HFF-Myc (cell line): ENCODE results near the gene SLK.

Experiments
- DNase-seq: peaks from one replicate; pipeline ENCODE4 v3.0.0-alpha.2; 2011; ENCODE audit warnings: low read depth; ENCODE audit errors: extremely low read depth
- H3K4me3 ChIP-seq: replicated peaks from 2 replicates; pipeline ENCODE4 v1.5.1; 2011; ENCODE audit warnings: low read depth, mild to moderate bottlenecking, control low read depth, low read length
- TF ChIP-seq, protein P1 (sequence below): IDR thresholded peaks from 2 replicates; pipeline ENCODE4 v1.5.1; 2012; ENCODE audit warnings: mild to moderate bottlenecking, low read depth, low read length, control low read depth; ENCODE audit errors: missing control alignments

The SLK gene

DNA sequence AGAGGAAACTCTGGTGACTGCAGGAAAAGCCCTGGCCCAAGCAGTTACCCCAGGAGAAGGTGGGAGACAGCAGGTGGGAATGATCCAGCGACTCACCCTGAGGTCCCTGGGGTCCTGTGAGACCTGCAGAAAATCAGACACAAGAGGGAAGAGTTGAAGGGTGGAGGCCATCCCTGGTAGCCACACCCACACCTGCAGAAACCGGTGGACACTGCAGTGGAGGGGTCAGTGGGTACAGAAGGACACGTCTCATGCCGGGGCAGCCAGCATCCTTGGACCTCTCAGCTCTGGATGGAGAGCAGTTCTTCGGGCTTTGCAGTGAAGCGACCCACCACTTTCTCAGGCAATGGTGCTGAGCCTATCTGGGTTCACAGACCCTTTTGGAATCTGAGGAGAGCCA, 79.7 kb downstream of the SLK start:
- no peak overlapping the region for H3K4me3 ChIP-seq
- TF ChIP-seq, protein P1, sequence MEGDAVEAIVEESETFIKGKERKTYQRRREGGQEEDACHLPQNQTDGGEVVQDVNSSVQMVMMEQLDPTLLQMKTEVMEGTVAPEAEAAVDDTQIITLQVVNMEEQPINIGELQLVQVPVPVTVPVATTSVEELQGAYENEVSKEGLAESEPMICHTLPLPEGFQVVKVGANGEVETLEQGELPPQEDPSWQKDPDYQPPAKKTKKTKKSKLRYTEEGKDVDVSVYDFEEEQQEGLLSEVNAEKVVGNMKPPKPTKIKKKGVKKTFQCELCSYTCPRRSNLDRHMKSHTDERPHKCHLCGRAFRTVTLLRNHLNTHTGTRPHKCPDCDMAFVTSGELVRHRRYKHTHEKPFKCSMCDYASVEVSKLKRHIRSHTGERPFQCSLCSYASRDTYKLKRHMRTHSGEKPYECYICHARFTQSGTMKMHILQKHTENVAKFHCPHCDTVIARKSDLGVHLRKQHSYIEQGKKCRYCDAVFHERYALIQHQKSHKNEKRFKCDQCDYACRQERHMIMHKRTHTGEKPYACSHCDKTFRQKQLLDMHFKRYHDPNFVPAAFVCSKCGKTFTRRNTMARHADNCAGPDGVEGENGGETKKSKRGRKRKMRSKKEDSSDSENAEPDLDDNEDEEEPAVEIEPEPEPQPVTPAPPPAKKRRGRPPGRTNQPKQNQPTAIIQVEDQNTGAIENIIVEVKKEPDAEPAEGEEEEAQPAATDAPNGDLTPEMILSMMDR: no peak
- DNase-seq: no peak

DNA sequence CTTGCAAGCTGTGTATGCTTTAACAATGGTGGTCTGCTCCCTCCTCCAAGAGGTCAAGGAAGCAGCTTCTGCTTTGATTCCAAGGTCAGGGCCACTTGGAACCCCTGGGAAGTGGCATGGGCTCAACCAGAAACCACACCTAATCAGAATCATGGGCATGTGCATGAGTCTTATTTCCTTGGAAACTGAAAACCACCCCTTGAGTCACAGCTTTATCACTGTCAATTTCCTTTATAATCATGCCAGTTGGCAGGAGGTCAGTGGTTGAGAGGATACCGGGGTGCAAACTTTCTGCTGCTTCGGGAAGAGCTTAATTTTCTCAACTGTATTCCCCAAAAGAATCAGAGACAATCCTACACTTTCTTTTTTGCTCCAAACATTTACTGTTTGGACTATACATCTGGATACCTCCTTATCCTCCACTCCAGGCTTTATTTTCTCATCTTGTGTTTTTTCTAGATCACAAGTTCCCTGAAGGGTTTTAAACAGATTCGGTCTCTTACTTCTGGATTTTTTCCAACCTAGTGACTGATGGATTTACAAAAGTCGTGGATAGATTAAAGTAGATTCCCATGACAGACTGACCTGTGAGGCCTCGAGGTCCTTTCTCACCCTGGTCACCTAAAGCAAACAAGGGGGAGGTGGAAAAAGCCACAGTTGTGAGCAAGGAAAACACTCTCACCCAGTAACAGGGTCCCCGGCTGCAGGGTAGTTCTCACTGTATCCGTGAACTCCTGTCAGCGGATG, 82.7 kb downstream of the SLK start:
- H3K4me3 ChIP-seq: no peak overlapping the region
- TF ChIP-seq, protein P1: no peak
- no peak for DNase-seq

DNA sequence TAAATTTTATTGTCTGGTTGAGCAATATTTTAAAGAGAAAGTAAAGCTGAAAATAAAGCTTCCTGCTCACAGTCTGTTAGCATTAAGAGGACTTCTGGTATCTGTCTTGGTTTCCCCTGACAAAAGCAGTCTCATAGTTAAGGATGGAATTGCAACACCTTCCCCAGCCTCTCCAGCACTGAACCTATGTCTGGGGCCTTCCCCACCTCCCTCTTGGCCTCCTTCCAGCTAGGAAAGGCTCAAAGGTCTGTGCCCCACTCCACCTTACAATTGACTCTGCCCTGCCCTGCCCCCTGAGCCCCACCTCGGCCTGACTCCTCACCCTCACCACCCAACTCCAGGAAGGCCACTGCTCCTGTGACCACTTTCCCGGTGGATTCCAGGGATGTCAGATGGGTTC, 85.5 kb downstream of the SLK start:
- DNase-seq: no peak
- H3K4me3 ChIP-seq: no peak overlapping the region
- TF ChIP-seq, protein P1: no peak

DNA sequence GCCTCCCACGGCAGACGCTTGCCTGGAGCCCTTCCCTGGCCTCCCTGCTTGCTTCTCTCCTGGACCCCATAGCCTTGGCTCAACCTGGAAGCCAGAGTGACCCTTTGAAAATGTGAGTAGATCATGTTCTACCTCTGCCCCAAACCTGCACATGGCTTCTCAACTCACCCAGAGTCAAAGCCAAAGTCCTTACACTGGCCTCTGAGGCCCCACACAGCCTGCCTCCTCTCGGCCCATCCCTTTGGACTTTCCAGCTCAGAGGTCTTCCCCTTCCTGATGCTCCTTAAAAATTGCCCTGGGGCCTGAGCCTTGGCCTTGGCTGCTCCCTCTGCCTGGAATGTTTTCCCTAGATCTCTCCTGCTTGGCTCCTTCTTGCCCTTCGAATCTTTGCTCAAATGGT, 86.3 kb downstream of the SLK start:
- DNase-seq: no peak
- no peak overlapping the region for H3K4me3 ChIP-seq
- TF ChIP-seq, protein P1: no peak

DNA sequence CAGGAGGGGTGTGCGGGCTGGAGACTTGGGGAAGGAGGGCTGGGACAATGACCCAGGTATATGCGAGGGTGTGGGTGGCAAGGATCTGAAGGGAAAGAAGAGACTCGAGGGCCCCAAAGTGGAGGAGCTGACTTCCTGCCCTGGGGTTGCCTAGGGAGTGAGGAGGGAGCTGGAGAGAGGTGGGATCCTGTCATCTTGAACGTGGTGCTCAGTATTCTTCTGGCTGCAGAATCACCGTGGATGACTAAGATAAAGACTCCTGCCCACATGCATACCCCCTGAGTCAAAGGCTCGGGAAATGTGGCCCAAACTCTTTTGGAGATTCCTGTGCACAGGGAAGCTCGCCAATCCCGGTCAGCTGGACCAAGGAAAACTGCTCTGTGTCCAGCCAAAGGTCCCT, 87.5 kb downstream of the SLK start:
- TF ChIP-seq, protein P1: no peak
- DNase-seq: peak; percentile 24
- no peak overlapping the region for H3K4me3 ChIP-seq

DNA sequence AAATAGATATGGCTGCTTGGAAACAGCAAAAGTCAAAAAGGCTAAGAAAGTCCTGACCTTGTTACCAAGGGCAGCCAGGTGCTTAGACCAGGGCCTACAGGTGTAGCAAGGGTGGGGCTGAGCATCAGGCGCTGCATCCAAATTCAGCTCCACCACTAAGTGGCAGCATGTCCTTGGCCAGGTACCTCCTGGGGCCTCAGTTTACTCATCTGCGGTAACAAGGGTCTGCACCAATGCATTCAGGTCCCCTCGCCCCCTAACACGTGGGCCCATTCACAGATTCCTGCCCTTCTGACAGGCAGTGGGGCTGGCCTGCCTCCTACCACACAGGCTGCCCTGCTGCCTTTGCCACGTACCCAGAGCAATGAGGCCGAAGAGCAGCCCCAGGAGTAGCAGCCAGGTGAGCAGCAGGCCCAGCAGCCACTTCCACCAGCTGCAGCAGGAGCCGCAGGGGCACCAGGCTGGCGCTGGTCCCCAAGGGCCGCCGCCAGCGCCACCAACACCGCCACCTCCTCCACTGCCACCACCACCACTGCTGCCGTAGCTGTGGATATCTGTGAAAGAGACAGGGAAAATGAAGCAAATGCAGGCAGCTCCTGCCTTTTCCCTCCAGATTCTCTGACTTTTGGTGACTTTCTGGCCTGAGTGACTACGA, 89.8 kb downstream of the SLK start:
- H3K4me3 ChIP-seq: no peak overlapping the region
- DNase-seq: no peak
- TF ChIP-seq, protein P1: no peak
